ENCODE data around the gene FAF1.

The FAF1 gene

DNA sequence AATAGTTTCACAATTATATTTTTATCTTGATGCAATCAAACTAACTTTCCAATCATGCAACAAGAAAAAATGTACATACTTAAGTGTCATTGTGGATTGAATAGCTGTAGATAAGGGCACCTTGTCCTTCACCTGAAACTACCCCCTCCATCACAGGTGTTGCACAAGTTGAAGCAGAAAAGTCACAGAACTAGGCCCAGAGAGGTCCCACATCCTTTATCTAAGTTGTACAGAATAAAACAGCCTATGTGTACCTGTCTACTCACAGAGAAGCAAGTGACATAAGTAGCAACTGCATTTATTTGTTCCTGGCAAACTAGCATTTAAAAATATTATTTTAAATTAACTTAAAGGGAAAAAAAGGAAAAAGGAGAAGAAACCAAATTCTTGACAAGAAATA lies 256.8 kb downstream of the FAF1 start:
- DNase-seq (ENCODE audit: low read depth in 3 of 3, low spot score in 1 of 3), result no peak

DNA sequence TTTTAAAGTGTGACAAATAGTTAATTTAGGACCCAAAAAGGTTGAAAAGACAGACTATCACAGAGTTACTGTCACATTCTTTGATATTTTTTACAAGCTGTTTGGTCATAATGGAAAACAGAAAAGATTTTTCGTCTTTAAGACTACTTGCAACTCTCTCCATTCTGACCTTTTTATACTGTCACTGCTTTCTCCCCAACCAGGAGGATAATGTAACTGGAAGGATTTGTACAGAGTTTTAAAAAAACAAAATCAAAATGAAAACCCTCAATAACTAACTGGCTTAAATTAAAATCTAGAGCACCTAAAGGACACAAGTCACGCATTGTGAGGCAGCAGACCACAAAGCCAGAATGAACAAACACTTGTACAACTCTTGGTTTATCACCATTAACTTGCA lies 257.7 kb downstream of the FAF1 start:
- no peak for DNase-seq (ENCODE audit: low read depth in 3 of 3, low spot score in 1 of 3)

- DNase-seq (ENCODE audit: low read depth in 3 of 3, low spot score in 1 of 3), result no peak
Observed at GRCh38 chr1:50701706-50702317, 258.3 kb downstream of the FAF1 start.

- DNase-seq (ENCODE audit: low read depth in 3 of 3, low spot score in 1 of 3), result no peak
Observed at GRCh38 chr1:50700621-50701020, 259.4 kb downstream of the FAF1 start.

DNA sequence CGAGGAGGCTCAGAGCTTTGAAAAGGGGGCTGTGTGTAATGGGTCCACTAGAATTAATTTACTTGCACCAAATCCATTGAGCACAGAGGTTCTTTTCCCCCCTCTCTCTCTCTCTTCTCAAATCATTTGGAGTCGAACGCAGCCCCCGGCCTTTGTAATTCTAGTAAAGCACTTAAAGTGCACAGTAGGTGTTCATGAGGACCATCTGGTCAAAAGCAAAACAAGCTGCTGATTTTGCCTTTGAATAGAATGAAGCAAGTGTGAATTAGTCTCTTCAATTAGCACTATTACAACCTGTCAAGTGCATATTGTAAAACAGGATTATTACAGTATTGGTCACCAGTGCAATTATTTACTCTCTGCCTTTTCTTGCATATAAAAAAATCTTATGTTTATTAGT lies 259.9 kb downstream of the FAF1 start:
- no peak for DNase-seq (ENCODE audit: low read depth in 3 of 3, low spot score in 1 of 3)

- no peak for DNase-seq (ENCODE audit: low read depth in 3 of 3, low spot score in 1 of 3)
Observed at GRCh38 chr1:50699795-50700194, 260.3 kb downstream of the FAF1 start.

DNA sequence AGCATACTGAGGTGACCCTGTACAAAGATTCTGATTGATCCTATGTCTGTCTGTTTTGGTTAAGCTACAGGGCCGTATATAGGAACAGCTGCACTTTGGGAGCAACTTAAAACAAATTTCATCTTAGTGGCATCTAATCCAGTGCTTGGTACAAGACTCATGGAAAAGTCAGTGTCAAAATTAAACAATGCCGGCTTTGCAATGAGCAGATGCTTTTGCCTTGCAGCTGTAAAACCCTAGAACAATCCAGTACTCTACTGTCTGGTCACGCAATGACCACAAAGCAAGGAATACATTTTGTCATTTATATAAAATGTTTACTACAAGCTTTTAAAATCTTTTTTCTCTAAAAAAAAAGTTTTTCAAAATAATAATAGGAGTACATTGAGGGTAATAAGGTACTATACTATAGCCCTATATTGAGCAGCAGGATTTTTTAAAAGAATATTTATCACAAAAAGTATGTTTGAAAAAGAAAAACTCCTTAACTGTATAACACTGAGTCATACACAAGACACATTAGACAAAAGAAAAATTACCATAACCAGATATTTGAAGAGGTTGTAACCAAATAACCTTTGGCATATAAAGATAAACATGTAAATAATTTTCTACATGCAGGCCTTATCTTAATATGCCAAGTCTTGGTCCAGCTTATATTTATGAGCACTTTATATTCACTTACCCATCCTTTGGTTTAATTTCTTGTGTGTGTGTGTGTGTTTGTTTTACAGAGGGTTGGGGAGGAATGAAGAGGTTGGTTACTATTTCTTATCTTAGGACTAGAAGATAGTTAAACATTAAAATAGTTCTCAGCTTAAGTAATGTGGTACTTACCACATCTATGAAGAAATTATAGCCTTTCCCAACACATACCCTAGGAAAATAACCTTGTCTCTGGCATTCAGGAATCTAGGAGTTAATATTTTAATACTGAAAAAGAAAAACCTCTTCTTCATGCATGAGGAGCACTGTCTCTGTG lies 262.3 kb downstream of the FAF1 start:
- DNase-seq (ENCODE audit: low read depth in 3 of 3, low spot score in 1 of 3), result no peak

GRCh38 chr1:50693829-50694228 lies 266.2 kb downstream of the FAF1 start:
- DNase-seq (ENCODE audit: low read depth in 3 of 3, low spot score in 1 of 3), result no peak

DNA sequence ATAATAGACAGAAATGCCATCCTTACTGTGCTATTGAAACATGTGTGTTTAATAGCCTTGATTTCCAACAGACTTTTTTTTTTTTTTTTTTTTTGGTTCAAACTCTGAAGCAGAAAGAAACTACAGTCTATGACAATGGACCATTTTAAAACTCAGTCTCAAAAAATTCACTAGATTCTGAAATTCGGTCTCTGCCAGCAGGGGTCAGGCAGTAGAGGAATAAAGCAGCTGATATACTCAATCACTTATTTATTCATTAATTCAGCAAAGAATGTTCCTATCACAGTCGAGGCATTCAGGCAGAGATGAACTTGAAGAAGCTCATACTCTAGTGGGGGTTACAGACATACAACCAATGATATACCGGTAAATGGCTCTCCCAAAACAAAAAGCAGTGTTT lies 275.9 kb downstream of the FAF1 start:
- no peak for DNase-seq (ENCODE audit: low read depth in 3 of 3, low spot score in 1 of 3)

DNA sequence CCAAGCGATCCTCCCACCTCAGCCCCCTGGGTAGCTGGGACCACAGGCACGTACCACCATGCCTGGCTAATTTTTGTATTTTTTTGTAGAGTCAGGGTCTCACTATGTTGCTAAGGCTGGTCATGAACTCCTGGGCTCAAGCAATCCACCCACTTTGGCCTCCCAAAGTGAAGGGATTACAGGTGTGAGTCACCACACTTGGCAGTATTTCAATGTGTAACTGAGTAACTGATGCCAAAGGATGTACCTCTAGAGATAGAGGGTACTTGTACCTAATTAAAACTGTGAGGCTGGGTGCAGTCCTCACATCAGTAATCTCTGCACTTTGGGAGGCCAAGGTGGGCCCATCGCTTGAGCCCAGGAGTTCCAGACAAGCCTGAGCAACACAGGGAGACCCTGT lies 278.1 kb downstream of the FAF1 start:
- DNase-seq (ENCODE audit: low read depth in 3 of 3, low spot score in 1 of 3), result no peak

- DNase-seq (ENCODE audit: low read depth in 3 of 3, low spot score in 1 of 3), result no peak
Observed at GRCh38 chr1:50667710-50668356, 292.2 kb downstream of the FAF1 start.

DNA sequence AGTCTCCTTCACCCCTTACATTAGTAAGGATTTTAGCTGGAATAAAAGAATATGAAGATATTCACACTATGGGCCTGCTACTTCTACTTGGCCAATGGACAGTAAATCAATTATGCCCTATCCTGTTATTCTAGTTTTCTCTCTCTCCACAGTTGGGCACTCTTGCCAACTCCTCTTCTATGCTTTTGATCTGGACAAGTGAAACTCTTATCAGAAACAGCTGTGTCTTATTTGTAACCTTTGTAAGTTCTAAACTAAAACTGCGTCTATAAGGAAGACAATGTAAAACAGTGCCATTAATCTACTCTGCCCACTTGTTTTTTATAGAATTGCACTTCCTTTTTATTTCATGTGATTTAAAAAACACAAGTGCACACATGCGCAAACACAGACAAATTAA lies 292.8 kb downstream of the FAF1 start:
- no peak for DNase-seq (ENCODE audit: low read depth in 3 of 3, low spot score in 1 of 3)

DNA sequence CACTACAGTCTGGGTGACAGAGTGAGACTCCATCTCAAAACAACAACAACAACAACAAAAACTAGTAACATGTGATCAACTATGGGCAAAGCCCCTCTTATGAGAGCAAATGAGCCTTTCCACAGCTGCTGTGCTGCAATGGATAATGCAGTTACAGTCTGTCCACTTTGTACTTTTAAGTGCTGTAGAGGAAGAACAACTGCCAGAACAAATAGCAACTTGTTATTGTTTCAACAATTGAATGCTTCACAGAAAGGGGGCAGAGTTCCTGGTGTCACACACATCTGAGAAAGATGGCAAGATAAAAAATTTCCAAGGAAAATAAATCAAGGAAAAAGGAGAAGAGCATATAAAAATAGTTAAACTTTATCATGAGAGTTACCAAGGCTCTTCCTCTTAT lies 293.2 kb downstream of the FAF1 start:
- no peak for DNase-seq (ENCODE audit: low read depth in 3 of 3, low spot score in 1 of 3)

DNA sequence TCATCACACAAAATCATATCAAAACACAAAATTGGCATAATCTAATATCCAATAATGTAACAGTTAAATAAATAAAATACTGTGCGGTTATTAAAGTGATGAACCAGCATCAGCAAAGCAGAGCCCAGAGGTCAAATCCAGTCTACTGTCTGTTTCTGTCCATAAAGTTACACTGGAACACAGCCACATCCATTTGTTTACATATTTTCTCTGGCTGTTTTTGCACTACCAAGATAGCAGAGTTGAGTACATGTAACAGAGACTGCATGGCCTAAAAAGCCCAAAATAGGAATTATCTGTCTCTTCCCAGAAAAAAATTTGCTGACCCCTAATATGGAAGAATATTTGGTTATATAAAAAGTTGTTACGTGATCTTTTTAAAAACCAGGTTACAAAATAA lies 294.7 kb downstream of the FAF1 start:
- DNase-seq (ENCODE audit: low read depth in 3 of 3, low spot score in 1 of 3), result no peak

GRCh38 chr1:50661626-50662025 lies 298.4 kb downstream of the FAF1 start:
- DNase-seq (ENCODE audit: low read depth in 3 of 3, low spot score in 1 of 3), result no peak

DNA sequence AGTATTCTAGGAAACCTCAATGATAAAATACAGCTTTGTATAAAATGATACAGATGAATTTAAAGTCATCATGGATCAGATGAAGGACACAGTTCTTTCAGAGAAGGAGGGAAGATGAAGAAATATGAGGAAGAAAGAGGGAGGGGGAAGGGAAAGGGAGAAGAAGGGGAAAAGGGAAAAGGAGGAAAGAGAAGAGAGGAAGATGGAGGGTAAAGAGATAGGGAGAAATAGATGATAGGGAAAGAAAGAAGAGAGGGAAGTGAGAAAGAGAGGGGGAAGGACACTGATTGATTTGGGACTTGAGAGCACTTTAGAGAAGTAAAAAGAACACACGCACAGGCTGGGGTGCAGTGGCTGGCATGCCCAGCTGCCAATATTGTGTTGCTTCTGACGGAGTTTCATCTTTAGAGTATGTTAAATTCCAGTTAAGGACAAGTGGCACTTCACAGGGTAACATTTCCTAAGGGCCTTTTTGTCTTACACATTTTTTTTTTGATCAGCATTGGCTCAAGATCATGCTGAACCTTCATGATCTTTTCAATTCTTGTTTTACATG lies 300.9 kb downstream of the FAF1 start:
- DNase-seq (ENCODE audit: low read depth in 3 of 3, low spot score in 1 of 3), result no peak

DNA sequence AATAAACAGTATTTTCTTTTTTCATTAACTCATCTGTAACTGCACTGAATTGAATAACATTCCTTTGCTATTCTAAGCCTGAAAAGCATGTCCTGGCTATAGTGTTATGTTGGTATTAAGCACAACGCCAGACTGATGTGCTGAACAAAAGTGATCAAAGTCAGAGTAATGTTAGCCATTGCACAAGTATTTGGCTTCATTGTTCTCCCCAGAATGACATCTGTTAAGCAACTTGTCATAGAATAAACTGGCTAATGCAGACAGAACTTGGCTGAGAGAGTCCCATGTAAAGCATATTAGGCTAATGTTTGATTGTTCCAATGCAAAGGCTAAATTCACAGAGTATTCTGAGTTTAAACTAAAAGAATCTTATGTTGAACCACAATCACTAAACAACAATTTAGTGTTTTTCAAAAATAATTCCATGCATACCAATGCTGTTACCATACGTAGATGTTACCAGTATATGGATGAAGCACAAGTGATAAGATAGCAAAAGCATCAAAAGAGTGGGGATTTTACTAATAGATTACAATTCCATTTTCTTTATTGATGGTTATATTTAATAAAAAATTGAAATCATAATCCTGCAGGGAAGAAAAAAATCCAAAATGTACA lies 301.5 kb downstream of the FAF1 start:
- no peak for DNase-seq (ENCODE audit: low read depth in 3 of 3, low spot score in 1 of 3)

GRCh38 chr1:50656931-50657330 lies 303.1 kb downstream of the FAF1 start:
- no peak for DNase-seq (ENCODE audit: low read depth in 3 of 3, low spot score in 1 of 3)

DNA sequence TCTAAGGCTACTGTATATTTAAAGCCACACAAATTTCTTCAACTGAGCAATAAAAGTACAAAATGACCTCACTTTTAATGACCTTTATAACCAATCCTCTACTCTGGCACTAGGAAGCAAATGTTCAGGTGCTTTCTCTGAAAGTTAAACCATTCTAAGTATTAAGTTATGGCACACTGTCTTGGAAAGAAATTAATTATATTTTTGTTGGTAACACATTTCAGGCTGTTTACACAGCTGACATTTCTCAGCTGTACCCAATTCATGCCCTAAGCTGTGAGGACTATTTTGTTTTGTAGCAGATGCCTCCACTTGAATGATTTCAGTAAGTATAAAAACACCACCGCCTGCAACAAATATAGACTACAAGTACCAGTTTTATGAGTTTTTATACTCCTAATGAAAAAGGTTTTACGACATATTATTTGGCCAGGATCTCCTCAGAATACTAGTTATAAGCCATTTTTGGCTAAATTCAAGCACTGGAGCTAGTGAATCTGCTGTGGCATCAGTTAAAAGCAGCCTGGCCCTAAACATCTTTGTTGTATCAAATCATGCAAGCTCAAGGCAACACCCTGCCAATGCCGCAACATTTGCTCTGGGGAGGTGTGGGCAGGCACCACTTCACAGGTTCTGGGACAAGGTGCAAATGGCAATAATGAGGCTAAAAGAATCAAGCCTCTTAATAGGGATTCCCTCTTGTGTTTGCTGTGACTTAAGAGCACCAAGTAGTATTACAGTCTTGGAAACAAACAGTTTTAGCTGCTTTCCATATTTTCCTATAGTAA lies 308.4 kb downstream of the FAF1 start:
- no peak for DNase-seq (ENCODE audit: low read depth in 3 of 3, low spot score in 1 of 3)

- no peak for DNase-seq (ENCODE audit: low read depth in 3 of 3, low spot score in 1 of 3)
Observed at GRCh38 chr1:50646526-50646925, 313.5 kb downstream of the FAF1 start.

GRCh38 chr1:50645139-50645538 lies 314.9 kb downstream of the FAF1 start:
- no peak for DNase-seq (ENCODE audit: low read depth in 3 of 3, low spot score in 1 of 3)

Data from stimulated activated CD4-positive, alpha-beta T cell treated with anti-CD3 and anti-CD28 coated beads, TNF-alpha, amount 100 ng/mL, for 1 hour (primary cell).